ENCODE results near the gene LPP. TPM values are rescaled to one million over a fixed set of nuclear protein-coding genes. Genes with fewer than 3 reads are reported as not detected.

The LPP gene
- total and polyA plus RNA-seq, 9 of the 15 experiments (the other 6 are each of a cell fraction or from before 2014, with no cell fraction given), result 0.07 to 0.18 TPM; not detected in 7

- TF ChIP-seq ZNF592 (IDR thresholded peaks at IDR 0.05), result no peak
Measured at GRCh38 chr3:188855675-188856074, 701.7 kb downstream of the LPP start (continued).

- no TSS peak for BruUV-seq (replicated peaks)
- intact Hi-C loops (cut with micrococcal nuclease), result no loop called here
- Histone ChIP-seq H3K27me3 (ENCODE audit: control insufficient read depth in 2 of 2, insufficient read depth in 2 of 2, low read length in 2 of 2) (no peaks in the 10 kb centered on the region), H3K4me3 (no peak overlapping the region), H3K36me3 (ENCODE audit: control insufficient read depth, insufficient read depth, low read length) (no peaks in the 10 kb centered on the region), H3K9me3 (replicated peaks; ENCODE audit: control insufficient read depth, insufficient read depth, low read depth, low read length) (no peaks in the 10 kb centered on the region; the same call in 1 of the 2 replicates), H3K27ac (ENCODE audit: extremely low read depth, low read depth, low read length) (no peak overlapping the region), H3K4me1 (replicated peaks in 1 of 2; ENCODE audit: control insufficient read depth in 2 of 2, insufficient read depth in 2 of 2, low read length in 2 of 2) (no peaks in the 10 kb centered on the region), H3K79me2 (ENCODE audit: control insufficient read depth, insufficient read depth, low read length) (no peaks in the 10 kb centered on the region), H2AFZ (ENCODE audit: low read depth, low read length) (no peak overlapping the region), H3K4me2 (ENCODE audit: insufficient read depth, low read length) (no peak overlapping the region), H3K9me1 (ENCODE audit: control insufficient read depth, insufficient read depth, low read length) (no peaks in the 10 kb centered on the region), H4K20me1 (replicated peaks; ENCODE audit: control insufficient read depth, insufficient read depth, low read length) (no peaks in the 10 kb centered on the region), H3K9ac (ENCODE audit: insufficient read depth in 1 of 2, low read depth in 2 of 2, low read length in 2 of 2) (no peak overlapping the region)
- TF ChIP-seq CHCHD3 (CRISPR knock-in tag; IDR thresholded peaks at IDR 0.05) (no peak), RNF219 (CRISPR knock-in tag; IDR thresholded peaks at IDR 0.05) (no peak)
- DNase-seq (ENCODE audit: extremely low read depth in 1 of 4, low spot score in 3 of 4), result no peak
- WGBS (ENCODE audit: insufficient coverage, low coverage, missing lambda C conversion rate), result 0% methylated on average over 3 of the region's 3 CpGs
- no peak for ATAC-seq
- in situ Hi-C loops (cut with MboI), result no loop called here
- ChIA-PET POLR2A (no interaction called here), CTCF (ENCODE audit: low intra/inter-chr PET ratio) (no interaction called here)
- no peak for FAIRE-seq
Measured at GRCh38 chr3:188860147-188860546, 706.2 kb downstream of the LPP start.

Data from K562 (cell line).